Measurements from ENCODE around the gene MAP4.

DNA sequence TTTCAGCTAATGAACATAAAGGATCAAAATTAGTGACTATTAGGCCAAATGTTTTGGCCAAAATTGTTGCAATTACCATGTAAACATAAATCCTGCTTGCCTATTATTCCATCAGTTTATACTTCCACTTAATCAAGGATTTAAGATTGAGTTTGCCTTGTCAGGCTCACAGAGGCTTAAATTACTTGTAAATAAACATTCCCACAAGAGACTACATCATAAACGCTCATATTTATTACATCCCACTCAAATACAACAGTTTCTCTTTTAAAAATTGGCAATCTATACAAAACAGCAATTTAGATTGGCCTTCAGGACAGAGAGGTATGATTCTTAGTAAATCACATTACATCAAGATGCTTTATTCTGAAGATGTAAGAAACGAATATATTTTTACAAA is 9.9 kb upstream of the MAP4 start:
- TF ChIP-seq, protein P1, sequence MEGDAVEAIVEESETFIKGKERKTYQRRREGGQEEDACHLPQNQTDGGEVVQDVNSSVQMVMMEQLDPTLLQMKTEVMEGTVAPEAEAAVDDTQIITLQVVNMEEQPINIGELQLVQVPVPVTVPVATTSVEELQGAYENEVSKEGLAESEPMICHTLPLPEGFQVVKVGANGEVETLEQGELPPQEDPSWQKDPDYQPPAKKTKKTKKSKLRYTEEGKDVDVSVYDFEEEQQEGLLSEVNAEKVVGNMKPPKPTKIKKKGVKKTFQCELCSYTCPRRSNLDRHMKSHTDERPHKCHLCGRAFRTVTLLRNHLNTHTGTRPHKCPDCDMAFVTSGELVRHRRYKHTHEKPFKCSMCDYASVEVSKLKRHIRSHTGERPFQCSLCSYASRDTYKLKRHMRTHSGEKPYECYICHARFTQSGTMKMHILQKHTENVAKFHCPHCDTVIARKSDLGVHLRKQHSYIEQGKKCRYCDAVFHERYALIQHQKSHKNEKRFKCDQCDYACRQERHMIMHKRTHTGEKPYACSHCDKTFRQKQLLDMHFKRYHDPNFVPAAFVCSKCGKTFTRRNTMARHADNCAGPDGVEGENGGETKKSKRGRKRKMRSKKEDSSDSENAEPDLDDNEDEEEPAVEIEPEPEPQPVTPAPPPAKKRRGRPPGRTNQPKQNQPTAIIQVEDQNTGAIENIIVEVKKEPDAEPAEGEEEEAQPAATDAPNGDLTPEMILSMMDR (IDR thresholded peaks at IDR 0.05), result no peak
- no peak for TF ChIP-seq EP300 (IDR thresholded peaks at IDR 0.05)

All from esophagus muscularis mucosa (tissue), 3 donors.